H1 (cell line): ENCODE data around the gene SGK1. TPM values are rescaled to one million over a fixed set of nuclear protein-coding genes. Genes with fewer than 3 reads are reported as not detected.

ENCODE experiments used
- BCL11A ChIP-seq, 2 experiments: IDR thresholded peaks; one replicate each; pipeline ENCODE4 v1.6.1; 2011; ENCODE audit warnings: low read depth in 2 of 2, low read length in 2 of 2, mild to moderate bottlenecking in 2 of 2
- CBX8 ChIP-seq: fragments of 300-800, 300-1000 bp; sonication (generic); IDR thresholded peaks from 2 replicates; pipeline ENCODE4 v1.7.1; 2016; ENCODE audit warnings: low read depth, low read length, borderline replicate concordance
- GABPA ChIP-seq: IDR thresholded peaks from 2 replicates; pipeline ENCODE4 v1.6.1; 2011; ENCODE audit warnings: mild to moderate bottlenecking, low read length, moderate library complexity, borderline replicate concordance; ENCODE audit not compliant: insufficient read depth
- KDM4A ChIP-seq: IDR thresholded peaks from one replicate; pipeline ENCODE4 v1.7.1; 2012; ENCODE audit warnings: low read depth, mild to moderate bottlenecking, moderate library complexity, low read length, inconsistent platforms; ENCODE audit not compliant: severe bottlenecking
- KDM5A ChIP-seq: fragments of 200-600 bp; IDR thresholded peaks from 2 replicates; pipeline ENCODE4 v1.7.1; 2012; ENCODE audit warnings: mild to moderate bottlenecking, low read length, inconsistent platforms, mixed read lengths
- RAD21 ChIP-seq, 2 experiments: IDR thresholded peaks in 1 of 2; conservative IDR thresholded peaks in 1 of 2; 2 replicates each; pipeline ENCODE4 v1.6.1; 2011; ENCODE audit warnings: low read depth in 2 of 2, low read length in 2 of 2, improper control_type of control experiment in 1 of 2, inconsistent platforms in 1 of 2, mild to moderate bottlenecking in 1 of 2, moderate library complexity in 1 of 2
- RNF2 ChIP-seq: fragments of 200-900, 300-1000 bp; sonication (generic); IDR thresholded peaks from 2 replicates; pipeline ENCODE4 v1.7.1; 2016; ENCODE audit warnings: borderline replicate concordance, low read depth, mild to moderate bottlenecking, antibody characterized with exemption, low read length; ENCODE audit not compliant: poor library complexity, severe bottlenecking; ENCODE audit errors: missing control alignments
- SRF ChIP-seq: IDR thresholded peaks from 2 replicates; pipeline ENCODE4 v1.6.1; 2011; ENCODE audit warnings: mild to moderate bottlenecking, low read depth, low read length, moderate library complexity
- USF2 ChIP-seq: IDR thresholded peaks from 2 replicates; pipeline ENCODE4 v1.6.1; 2011; ENCODE audit warnings: low read length, improper control_type of control experiment
- YY1 ChIP-seq: IDR thresholded peaks from 2 replicates; pipeline ENCODE4 v1.6.1; 2011; ENCODE audit warnings: low read depth, mild to moderate bottlenecking, low read length
- polyA plus RNA-seq, 7 experiments: library from polyadenylated mRNA; depleted of rRNA in 3 of 7; stranded (reverse) in 5 of 7; unstranded in 2 of 7; fragments of >200 nt in 5 of 7; fragments of 200-250 nt in 2 of 7; gene quantifications; 1 replicate in 5 of 7; 2 replicates in 1 of 7; 4 replicates in 1 of 7; pipeline versions ENCODE4 v1.2.1 to v1.2.3, GENCODE V29; 2011 to 2013; ENCODE audit warnings: missing spikeins in 2 of 7, mixed read lengths in 2 of 7
- total RNA-seq: library from RNA; stranded (reverse); fragmentation: NEBNext Ultra II Directional; extraction: Animal tissue kit (Norgen Biotek cat#: 25700); gene quantifications from 2 replicates; pipeline ENCODE4 v1.2.1, GENCODE V29; 2021

SGK1 gene
- total and polyA plus RNA-seq, 2 of the 8 experiments (the other 6 are each of a cell fraction or from before 2014, with no cell fraction given): 14.5 to 18.4 TPM

- no peak for TF ChIP-seq USF2
- no peak for TF ChIP-seq YY1
- TF ChIP-seq BCL11A (IDR thresholded peaks at IDR 0.05; ENCODE audit: low read depth in 2 of 2, low read length in 2 of 2): no peak
- no peak for TF ChIP-seq KDM5A
- TF ChIP-seq RAD21 (IDR thresholded peaks at IDR 0.05 in 1 of 2, conservative IDR thresholded peaks at IDR 0.05 in 1 of 2; ENCODE audit: low read depth in 2 of 2, low read length in 2 of 2): no peak
- TF ChIP-seq GABPA: no peak
- TF ChIP-seq RNF2: no peak
- no peak for TF ChIP-seq CBX8
- no peak for TF ChIP-seq KDM4A
- no peak for TF ChIP-seq SRF
Measured at GRCh38 chr6:134351615-134352474, 33.9 kb upstream of the SGK1 start (continued).
